GM21390 (cell line): ENCODE results near the gene CD226.
"Not testable (repeated sequence)": the region's sequence is repeated elsewhere in the genome, so short reads cannot be mapped to it uniquely, and the experiment has no call there.

Experiments
- ATAC-seq: cut with Tn5 transposase; IDR thresholded peaks from one replicate; pipeline ENCODE4 v1.9.1; 2021; ENCODE audit not compliant: unreplicated experiment

CD226 gene

GRCh38 chr18:69956665-69957620, 9.3 kb upstream of the CD226 start:
- ATAC-seq: no peak

- no peak for ATAC-seq
These were observed 8.4 kb upstream of the CD226 start for GRCh38 chr18:69956057-69956456.

- ATAC-seq: no peak
These were observed 7.2 kb upstream of the CD226 start for GRCh38 chr18:69954719-69955480.

GRCh38 chr18:69953191-69953590, 5.5 kb upstream of the CD226 start:
- no peak for ATAC-seq

GRCh38 chr18:69951182-69951581, 3.5 kb upstream of the CD226 start:
- ATAC-seq: no peak

- no peak for ATAC-seq
These were observed 1.9 kb upstream of the CD226 start for GRCh38 chr18:69949538-69949936.

- ATAC-seq: peak; percentile 86
These were observed 1.4 kb upstream of the CD226 start for GRCh38 chr18:69948919-69949537.

GRCh38 chr18:69948256-69948655, 583 bp upstream of the CD226 start:
- no peak for ATAC-seq

GRCh38 chr18:69946608-69947155, 991 bp downstream of the CD226 start:
- ATAC-seq: no peak

- ATAC-seq: no peak
These were observed 2.2 kb downstream of the CD226 start for GRCh38 chr18:69945220-69946114.

- no peak for ATAC-seq
These were observed 3.2 kb downstream of the CD226 start for GRCh38 chr18:69944436-69944835.

GRCh38 chr18:69943021-69943420, 4.7 kb downstream of the CD226 start:
- no peak for ATAC-seq

GRCh38 chr18:69941183-69941582, 6.5 kb downstream of the CD226 start:
- ATAC-seq: no peak

GRCh38 chr18:69939812-69940211, 7.9 kb downstream of the CD226 start:
- ATAC-seq: not testable (repeated sequence)

- peak; percentile 28 for ATAC-seq
These were observed 11.5 kb downstream of the CD226 start for GRCh38 chr18:69936191-69936558.

GRCh38 chr18:69935319-69936190, 12.1 kb downstream of the CD226 start:
- peak; percentile 93 for ATAC-seq

GRCh38 chr18:69934601-69935265, 12.9 kb downstream of the CD226 start:
- ATAC-seq: no peak

GRCh38 chr18:69929041-69929774, 18.5 kb downstream of the CD226 start:
- ATAC-seq: no peak
